T-helper 2 cell (primary cell): Measurements from ENCODE around the gene BCAS1.

Experiments
- DNase-seq, 5 experiments: peaks; one replicate each; pipeline versions ENCODE4 v3.0.0 to v3.0.0-alpha.2; 2012 to 2022

BCAS1 gene

GRCh38 chr20:53921443-53921973, 148.9 kb downstream of the BCAS1 start:
- DNase-seq = no peak

GRCh38 chr20:53920647-53921245, 149.6 kb downstream of the BCAS1 start:
- DNase-seq = no peak

- DNase-seq = no peak
Observed at GRCh38 chr20:53919886-53920285, 150.5 kb downstream of the BCAS1 start.

DNA sequence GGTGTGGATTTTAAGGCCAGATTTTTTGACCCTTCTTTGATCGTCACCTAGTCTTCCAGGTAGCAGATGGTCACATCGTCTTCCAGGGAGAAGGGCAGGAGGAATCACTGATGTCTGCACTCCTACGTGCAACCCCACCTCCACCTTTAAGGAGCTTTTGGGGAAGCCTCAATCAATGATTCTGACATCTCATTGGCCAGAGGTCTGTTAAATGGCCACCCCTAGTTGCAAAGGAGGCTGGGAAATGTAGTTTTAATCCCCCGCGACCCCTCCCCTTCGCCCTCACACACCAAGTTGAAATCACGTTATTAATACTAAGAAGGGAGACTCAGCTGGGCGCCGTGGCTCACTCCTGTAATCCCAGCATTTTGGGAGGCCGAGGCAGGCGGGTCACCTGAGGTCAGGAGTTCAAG, 151.4 kb downstream of the BCAS1 start:
- DNase-seq = no peak

DNA sequence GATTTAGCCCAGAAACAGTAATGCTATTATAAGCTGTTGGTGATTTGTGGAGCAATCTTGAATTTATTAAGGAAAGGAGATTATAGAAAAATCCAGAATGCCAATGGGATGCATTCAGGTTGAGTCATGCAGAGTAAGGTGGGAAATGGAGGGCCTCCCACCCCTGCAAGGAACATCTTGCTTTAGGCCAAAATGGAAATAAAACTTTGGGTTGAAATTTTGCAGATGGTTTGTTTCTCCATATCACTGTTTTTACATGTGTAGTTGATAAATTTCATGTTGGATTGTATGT, 152.4 kb downstream of the BCAS1 start:
- no peak for DNase-seq

DNA sequence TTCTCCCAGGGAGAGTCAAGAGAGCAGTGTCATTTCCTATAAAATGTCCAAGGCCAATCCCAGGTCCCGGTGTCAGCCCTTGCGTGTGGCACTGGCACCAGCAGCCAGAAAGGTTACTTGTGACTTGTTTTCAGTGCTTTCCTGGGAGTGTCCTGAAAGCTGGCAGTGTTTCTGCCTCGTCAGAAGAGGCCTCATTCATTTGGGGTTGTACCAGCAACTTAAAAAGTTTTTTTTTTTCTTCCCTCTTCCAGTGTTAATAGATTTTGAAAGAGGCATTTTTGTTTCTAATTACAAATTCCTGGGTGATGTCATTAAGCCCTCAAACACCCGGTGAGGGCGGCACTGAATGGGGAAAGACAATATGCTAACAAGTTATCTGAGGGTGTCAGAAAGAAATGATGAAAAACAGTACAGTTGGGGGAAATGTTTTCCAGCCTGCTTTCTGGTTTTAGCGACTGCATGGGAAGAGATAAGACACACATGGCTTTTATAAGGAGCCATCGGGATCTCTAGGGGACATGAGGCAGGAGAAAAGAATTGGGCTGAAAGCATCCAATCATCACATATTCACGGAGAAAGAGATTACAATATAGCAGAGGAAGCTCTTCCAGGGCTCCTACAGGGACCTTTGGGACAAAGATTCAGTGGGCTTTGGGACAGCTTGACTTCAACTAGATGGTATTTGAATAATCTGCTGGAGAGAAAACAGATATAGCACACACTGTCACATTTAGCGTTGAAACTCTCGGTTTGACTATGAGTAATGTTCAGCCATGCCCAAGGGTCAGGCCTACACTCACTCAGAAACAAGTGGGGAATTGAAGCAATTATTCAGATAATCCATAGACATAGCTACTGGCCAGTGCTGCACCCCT, 153.0 kb downstream of the BCAS1 start:
- peak in 1 of 5 experiments; percentile 35 for DNase-seq

DNA sequence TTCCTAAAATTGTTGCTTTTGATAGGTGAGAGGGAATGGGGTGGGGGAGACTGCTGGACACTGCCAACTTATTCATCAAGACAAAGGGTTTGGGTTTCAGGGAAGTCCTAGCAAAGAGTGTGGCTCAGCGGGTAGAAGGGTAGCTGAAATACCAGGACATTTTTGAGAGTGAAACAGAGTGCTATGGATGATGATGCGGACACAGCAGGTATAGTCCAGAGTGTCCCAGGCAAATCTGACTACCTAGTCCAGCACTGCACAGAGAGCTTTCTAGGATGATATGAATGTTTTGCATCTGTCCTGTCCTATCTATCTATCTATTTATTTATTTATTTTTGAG, 154.3 kb downstream of the BCAS1 start:
- no peak for DNase-seq

DNA sequence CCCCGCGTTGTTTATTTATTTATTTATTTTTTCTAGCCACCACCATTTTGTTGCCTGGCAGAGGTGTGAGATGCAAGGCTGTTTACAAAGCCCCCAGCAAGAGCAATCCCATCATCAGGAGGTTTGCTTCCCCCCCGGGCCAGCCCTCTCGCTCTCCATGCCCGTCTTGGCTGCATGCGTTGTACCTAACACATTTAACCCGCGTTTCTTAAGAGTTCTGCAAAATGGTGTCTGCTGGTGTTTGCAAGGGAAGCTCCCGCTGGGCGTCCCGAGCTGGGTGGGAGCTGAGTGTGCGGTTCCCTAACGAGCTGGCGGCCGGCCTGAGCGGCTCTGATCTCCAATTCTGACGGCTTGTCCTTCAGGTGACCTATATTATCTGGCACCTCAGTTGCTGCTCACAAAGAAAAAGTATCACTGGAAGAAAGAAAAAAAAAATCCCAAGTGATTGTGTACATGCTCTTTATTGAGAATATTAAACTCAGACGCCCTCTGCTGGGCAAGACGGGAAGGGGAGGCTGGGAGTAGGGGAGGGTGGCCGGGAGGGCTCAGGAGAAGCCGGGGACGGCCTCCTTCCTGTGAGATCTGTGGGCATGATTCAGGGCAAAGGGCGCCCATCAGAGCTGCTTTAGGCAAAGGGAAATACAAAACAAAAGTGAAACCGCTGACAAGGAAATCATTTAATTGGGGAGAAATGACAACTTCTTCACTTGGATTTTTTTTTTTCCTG, 154.8 kb downstream of the BCAS1 start:
- peak; percentile 78 to 97 (median 87) for DNase-seq

GRCh38 chr20:53914781-53915445, 155.5 kb downstream of the BCAS1 start:
- DNase-seq = no peak

DNA sequence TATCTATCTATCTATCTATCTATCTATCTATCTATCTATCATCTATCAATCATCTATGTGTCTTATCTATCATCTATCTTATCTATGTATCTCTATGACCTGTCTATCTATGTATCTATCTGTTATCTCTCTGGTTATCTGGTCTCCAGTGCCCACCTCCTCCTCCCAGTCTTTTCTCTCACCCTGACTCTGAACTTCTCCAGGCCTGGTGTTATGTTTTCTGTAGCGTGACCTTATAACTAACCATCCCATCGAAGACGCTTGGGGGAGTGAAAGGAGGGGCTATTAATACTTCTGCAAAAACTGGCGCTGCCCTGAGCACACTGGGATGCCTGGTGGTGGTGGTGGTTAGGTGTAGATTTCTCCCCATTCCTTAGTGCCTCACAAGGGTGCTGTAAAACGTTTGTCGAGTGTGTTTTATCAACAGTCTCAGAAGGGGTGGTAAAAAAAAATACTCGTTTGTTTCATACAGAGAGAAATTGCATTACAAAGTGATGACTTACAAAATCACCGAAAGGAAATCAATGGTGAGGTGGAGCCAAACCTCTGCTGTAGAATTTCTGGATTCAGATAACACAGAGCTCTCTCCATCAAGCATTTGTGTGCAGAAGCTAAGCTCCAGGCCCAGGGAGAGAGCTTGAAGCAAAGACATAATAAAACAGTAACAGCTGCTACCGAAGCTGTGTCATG, 156.2 kb downstream of the BCAS1 start:
- DNase-seq = no peak

DNA sequence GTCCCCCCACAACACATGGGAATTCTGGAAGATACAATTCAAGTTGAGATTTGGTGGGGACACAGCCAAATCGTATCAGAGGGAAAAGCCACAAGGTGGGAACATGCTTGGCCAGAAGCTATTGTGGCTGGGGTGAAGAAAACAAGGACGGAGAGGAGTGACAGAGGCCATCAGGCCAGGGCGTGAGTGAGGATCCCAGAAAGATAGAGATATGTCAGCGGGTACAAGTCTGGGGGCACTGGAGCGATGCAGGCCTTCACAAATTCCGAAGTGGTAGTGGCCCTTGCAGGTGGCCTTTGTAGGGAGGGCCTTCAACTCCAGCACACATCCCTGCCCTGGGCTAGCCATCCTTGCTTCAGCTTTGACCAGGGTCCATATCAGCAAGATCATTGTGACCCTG, 159.1 kb downstream of the BCAS1 start:
- no peak for DNase-seq

GRCh38 chr20:53910351-53911002, 159.9 kb downstream of the BCAS1 start:
- DNase-seq = no peak

GRCh38 chr20:53907968-53908751, 162.2 kb downstream of the BCAS1 start:
- no peak for DNase-seq

GRCh38 chr20:53905820-53906191, 164.6 kb downstream of the BCAS1 start:
- no peak for DNase-seq

DNA sequence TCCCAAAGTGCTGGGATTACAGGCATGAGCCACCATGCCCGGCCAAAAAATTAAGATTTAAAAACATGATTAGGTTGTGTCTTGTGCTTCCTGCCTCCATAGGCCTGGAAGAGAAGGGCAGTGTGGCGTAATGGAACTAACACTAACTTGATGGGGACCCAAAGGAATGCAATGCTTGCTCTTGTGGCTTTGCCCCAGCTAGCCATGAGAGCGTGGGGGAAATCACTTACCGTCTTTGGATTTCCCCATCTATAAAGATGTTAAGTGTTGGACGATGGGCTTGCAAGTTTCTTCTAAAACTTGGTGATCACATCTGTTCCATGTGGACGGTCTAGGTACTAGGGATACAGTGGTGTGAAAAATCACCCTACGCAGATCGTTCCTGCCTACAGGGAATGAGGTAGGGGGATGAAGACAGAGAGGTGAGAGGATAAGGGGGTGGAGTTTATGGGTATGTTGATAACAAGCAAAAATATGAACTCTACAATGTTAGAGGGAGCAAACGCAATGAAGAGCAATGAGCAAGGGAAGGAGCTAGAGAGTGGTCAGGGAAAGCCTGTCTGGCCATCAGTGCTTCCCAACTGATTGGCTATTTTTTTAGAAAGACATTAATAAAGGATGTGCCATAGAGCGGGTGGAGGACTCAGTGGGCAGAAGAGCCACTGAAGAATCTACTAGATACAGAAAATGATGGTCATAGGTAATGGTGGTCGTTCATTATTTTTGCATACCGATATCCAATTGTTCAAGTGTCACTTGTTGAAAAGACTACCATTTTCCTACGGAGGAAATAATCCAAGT, 165.2 kb downstream of the BCAS1 start:
- DNase-seq = no peak

- DNase-seq = no peak
Observed at GRCh38 chr20:53904261-53904660, 166.1 kb downstream of the BCAS1 start.

GRCh38 chr20:53903652-53903987, 166.8 kb downstream of the BCAS1 start:
- DNase-seq = peak in 1 of 5 experiments; percentile 72

DNA sequence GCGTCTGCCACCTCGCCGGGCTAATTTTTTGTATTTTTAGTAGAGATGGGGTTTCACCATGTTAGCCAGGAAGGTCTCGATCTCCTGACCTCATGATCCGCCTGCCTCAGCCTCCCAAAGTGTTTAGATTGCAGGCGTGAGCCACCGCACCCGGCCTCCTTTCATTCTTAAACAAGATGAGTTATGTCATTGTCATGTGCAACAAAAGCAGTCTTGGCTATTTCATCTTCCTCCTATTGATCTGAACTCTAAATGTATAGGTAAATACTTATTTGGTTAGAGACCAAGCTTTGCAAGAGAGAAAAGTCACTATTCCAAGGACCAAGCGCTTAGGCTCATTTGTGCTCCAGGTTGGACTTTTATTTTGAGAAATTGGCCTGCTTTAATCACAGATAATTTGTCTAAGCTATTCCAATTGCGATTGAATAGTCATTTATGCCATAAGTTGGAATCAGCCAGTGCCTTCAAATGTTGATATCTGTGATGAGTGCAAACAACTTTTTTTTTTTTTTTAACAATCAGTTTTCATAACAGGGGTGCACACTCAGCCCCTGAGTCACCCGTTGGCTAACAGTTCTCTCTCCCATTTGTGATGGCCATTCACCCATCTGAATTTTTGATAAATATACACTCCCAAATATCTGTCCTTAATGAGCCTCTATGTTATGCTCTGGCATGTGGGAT, 167.3 kb downstream of the BCAS1 start:
- DNase-seq = no peak

DNA sequence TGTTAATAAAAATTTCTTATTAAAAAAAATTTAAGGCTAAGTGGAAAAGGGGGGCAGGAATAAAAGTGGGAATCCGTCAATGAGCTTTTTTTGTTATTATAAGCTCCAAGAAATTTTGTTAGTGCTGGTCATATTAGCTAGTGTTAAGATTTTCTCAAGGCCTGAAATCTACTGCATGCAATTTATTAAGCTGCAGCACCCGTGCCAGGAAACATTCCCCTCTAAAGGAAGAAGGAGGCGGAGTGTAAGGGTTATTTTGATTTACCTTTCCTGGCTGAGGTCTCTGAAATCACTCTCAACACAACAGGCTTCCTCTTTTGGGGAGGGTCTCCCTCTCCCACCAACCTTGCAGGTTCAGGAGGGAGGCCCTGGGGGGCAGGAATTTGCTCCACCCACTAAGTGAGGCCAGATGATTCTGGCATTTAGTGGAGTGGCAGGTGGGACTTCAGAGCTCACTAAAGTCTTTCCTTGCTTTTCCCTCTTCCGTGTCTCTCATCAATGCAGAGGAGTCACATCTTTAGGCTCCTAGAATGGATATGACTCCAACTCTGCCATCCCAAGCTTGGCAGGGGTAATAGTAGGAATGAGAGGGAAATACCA, 168.8 kb downstream of the BCAS1 start:
- DNase-seq = no peak
